Fibroblast of skin of right biceps (primary cell): ENCODE data around the gene PARD3.
A peak's percentile ranks its signal among the peaks of the same experiment; 100 is the strongest.

Experiments
- DNase-seq: peaks from one replicate; pipeline ENCODE4 v3.0.0-alpha.2; 2013

PARD3 gene

DNA sequence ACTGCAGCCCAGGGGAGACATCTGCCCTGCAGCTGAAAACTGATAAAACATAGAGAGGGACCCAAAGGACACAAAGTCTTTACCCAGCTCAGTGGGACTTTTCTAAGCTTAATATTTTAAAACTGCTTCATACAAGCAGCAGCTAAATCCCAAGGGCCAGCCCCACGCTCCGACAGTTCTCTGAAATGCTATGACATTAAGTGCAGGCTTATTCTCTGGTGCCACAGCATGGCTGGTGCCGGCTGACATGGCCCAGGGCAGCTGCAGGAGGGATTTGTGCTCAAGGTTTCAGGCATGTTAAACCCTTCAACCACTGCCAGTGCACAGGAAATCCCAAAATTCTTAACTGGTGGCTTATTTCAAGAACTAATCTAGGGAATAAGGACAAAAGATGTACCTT, 170.9 kb downstream of the PARD3 start:
- DNase-seq: no peak

DNA sequence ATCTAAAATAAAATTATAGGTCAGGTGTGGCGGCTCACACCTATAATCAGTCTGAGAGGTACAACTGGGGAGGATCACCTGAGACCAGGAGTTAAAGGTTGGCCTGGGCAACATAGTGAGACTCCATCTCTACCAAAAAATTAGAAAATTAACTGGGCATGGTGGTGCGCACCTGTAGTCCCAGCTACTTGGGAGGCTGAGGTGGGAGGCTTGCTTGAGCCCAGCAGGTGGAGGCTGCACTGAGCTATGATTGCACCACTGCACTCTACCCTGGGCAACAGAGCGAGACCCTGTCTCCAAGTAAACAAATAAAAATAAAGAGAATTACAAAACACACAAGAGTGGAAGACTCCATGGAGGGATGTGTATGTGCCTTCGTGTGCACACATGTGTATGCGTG, 171.5 kb downstream of the PARD3 start:
- no peak for DNase-seq

DNA sequence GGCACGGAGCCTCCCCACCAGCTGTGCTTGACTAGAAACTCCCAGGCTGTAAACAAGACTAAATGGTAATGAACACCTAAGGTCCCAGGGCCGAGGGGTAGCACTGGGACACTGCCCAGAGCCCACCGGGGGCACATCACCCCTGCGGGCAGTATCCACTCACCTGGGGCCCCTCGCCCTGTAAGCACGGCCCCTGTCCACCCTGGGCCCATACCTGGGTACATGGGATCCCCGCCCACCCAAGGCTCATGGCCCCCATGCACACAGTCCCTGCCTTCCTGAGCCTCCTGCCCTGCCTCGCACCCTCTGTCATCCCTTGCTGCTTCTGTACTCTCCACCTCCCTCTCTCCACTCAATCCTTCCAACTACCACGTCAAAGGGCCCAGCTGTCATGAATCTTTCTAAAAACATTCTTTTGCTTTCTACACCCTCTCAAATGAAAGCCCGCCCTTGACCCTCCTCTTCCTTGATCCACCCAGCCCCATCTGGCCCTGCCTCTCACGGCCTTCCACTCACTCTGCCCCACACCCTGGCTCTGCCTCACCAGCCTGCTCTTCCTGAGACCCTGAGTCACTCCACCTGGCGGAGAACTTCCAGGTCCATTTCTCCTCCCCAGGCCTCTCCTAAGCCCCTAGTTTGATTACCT, 173.1 kb downstream of the PARD3 start:
- DNase-seq: no peak

DNA sequence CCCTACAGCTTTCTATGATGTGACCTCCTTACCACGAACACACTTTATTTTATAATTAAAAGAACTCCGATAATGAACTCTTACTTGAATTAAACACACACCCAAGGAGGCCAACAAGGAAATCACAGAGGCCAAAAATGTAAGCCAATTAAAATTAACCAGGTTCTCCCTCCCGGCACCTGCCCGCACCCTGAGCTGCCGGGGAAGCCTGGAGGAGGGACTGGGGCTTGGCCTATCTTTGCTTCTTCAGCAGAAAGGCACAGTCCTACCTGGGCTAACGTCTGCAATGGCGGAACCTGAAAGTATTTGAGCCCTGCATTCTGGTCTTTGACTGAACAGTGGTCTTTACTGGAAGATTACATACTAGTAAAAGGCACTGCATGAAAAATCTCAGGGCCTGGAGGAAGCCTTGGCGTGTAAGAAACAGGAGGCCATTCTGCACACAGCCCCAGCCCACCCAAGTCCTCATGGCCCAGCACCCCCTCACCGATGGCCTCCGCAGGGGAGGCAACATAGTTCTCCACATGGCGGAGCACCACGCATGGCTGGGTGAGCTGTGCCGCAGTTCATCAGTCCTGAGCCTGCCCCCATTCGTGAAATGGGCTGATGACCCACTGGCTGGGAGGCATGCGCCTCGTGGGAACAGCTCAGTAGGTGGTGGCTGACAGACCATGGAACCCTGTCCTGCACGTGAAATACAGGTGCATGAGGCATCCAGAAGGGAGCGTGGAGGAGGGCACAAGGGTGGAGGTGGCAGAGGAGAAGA, 173.8 kb downstream of the PARD3 start:
- no peak for DNase-seq

DNA sequence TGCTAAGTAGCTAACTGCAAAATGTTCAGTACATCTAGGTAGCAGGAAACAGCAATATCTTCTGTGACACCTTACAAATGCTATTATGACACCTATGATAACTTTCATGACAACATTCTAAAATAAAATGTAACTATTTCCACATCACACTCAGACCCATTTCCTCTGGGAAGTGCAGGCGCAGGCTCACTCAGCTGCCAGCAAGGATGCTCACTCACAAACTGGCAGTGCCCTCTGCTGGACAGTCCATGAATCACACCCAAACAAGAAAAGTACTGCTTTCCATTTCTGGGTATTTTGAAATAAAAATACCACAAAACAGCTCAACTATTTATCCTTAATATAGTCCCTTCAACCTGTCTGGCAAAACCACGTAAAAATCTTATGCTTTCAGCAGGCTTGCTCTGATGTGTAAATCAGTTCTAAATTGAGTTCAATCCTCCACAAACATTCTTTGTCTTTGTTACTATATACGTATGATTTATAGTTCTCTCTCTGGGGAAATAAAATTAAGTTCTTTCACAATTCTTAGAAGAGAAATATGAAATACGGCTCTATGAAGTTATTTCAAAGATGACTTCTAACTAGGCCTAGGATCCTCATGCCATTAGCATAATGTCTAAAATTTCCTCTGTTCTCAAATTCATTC, 176.6 kb downstream of the PARD3 start:
- DNase-seq: peak; percentile 82

DNA sequence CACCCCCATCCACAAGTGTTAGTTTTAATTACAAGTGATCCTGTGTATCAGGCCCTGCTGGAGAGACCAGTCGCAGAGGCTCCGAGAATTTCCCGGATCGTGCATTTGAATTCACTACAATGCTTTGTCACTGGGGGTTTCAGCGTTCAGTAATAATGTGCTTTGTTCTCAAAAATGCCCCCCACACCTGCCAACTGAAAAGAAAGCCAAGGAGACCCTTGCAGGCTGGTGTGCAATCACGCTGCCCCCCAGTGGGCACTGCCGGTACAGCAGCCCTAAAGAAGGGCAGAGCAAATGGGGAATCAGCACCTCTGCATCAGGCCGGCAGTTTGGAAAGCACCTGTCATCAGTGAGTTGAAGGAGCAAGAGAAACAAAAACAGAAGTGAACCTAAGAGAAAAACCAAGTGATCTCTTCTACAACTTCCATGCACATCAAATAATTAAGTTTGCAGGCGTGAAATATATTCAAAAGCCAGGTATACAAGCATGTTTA, 177.6 kb downstream of the PARD3 start:
- peak; percentile 37 for DNase-seq

DNA sequence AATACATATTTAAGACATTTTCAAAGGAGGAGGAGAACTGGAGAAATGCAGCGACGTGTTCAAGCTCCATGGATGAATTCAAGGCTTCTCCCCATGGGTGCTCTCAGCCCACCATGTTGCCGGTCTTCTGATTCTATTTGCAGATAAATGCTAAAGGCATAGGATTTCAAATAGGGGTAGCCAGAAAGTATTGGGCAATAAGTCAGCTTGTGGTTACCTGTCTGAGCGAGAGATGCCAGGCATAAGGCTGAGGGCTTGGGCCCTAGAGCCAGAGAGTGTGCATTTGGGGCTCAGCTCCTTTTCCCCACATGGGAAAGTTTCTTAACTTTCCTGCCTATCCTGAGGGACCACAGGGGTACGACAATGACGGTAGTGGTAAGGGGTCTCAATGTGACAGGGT, 180.0 kb downstream of the PARD3 start:
- no peak for DNase-seq

DNA sequence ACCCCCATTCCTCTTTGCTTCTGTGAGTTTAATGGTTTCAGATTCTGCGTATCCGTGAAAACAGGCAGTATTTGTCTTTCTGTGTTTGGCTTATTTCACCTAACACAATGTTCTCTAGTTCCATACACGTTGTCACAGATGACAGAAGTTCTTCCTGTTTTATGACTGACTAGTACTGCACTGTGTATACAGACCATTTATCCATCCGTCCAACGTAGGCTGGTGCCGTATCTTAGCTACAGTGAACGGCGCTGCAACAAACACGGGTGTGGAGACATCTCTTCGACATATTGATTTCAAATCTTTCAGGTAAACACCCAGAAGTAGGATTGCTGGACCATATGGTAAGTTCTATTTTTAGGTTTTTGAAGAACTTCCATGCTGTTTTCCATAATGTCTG, 181.7 kb downstream of the PARD3 start:
- no peak for DNase-seq

DNA sequence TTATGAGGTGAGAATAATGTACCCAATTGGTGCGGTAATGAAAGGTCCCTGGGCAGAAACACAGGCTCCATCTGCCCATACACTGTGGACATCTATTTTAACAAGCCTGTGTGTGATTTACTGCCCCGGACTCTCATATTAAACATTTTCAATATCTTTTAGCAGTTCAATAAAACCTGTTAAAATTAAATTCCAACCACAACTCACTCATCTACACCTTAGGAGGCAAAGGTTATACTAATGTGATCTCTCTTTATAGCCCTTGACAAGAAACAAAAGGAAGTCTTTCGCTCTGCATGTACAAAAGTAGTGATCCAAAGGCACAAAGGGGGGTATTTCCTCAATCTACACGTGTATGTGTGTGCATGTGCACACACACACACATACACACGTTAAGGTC, 186.0 kb downstream of the PARD3 start:
- DNase-seq: no peak

DNA sequence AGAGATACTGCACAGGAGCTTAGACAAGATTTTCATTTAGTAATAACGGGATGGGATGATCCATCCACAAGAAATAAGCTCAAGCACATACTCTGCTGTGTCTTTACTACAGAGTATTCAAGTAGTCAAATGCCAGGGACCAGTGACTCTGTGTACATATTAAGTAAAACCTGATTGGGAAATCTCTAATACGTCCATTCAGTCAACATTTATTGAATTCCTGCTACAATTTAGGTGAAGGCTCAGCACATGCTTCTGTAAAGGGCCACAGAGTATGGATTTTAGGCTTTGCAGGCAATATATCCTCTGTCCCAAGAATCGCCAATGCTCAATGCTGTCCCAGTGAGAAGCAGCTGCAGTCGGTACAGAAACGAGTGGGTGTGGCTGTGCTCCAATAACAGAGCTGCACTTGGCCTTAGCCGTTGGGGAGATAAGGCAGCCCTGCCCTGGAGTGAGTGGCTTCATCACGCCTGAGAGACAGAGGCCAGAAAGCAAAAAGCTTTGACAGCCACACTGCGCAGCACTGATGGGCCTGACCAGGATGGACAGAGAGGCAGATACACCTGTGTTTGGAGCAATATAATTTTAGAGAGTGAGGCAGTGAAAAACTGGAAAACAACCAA, 186.8 kb downstream of the PARD3 start:
- no peak for DNase-seq

DNA sequence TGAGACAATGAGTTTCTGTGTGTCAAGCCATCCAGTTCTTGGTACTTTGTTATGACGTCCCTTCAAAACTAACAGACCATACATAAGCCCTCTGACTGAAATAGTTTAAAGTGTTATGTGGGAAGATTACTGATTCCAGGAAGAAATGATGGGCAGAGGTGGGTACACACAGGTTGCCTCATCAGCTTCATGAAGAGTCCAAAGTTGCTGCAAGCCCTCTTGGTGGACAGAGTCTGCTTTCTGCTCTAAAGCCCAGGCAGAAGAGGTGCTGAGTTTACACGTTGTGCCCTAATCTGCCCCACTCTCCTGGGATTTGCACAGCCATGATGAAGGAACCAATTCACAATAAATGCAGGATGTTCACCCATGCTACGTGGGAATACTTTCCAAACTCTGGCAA, 187.4 kb downstream of the PARD3 start:
- no peak for DNase-seq

DNA sequence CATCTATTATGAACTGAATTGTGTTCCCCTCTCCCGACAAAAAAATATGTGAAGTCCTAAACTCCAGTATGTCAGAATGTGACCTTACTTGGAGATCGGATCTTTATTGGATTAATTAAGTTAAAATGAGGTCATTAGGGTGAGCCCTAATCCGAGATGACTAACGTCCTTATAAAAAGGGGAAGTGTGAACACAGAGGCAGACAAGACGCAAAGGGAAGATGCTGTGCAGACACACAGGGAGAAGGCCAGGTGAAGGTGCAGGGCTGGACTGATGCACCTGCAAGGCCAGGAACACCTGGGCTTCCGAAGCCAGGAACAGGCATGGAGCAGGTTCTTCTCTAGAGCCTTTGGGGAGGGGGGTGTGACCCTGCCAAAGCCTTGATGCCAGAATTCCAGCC, 187.8 kb downstream of the PARD3 start:
- DNase-seq: no peak

DNA sequence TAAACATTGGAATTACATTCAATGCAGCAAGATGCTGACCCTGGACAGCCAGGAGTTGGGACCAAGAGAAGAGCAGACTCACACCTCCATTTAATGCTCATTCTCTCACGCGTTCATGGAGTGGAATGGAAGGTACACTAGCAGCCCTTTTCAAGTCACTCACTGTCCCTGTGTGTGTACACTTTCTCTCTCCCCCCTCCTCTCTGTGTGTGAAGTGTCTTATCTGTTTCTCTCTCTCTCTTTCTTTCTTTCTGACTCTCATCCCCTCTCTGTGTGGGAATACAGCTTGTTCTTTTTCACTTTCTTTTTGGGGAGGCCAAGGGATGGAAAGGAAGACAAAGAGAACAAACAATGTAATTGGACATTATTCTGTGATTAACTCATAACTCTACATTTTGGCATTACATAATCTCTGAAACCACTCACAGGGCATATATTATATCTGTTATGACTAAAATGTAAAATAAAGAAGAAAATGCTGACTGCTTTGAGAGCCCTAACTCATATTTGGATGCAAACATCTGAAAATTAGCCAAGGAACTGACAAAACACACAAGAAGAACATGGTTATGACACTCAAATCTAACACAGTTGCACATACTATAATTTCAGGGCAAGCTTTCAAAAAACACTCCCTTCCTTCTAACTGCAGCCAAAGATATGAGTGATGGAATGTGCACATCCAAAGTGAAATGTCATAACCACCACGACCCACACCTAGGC, 188.8 kb downstream of the PARD3 start:
- peak; percentile 29 for DNase-seq

DNA sequence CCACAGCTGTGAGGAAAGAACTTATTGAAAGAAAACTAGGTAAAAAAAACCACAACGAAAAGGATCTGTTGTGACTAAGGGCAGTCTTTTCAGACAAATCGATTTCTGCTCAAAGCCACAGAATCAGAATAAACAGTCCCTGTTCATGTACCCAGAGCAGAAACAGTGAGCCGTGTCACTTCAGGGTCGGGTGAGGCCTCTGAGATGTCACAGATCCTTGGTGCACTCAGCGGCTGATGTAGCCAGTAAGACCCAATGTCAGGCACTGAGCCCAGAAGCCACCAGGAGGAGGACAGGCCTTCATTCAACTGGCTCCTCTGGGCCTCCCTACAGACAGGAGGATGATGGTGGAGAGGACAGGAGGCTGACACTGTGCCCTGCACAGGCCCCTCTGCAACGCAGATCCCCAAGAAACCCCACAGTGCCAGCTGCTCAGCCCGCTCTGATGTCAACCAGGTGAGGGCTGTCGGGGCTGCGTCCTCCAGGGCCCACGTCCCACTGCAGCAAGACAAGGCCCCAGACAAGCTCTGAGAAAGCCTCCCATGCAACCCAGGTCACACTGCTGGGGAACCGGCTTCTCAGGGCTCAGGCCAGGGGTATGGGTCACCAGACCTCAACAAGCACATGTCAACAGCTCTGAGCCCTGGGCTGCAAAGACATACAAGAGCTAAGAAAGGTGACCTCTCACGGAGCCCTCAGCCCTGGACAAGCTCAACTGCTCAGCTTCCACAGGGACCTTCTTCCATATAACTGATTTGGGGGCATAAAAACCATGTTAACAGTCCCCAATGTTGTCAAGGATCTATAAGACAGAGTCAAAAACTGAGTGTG, 190.6 kb downstream of the PARD3 start:
- DNase-seq: no peak

DNA sequence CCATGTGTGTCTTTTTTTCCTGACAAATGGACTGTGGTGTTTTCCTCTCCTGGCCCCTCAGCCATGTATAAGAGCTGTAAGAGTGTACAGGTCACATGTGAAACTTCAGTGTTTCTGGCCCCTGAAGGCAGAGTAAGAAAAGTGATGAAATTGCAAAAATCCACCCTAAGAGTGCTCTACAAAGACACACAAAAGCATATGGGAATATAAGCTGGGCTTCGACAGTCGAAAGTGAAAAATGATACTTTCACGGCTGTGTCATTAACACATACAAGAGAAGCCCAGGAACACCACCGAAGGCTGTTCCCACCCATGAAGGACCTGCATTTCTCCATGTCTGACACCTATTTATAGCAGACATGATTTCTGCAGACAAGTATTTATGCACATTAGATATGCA, 192.2 kb downstream of the PARD3 start:
- no peak for DNase-seq

DNA sequence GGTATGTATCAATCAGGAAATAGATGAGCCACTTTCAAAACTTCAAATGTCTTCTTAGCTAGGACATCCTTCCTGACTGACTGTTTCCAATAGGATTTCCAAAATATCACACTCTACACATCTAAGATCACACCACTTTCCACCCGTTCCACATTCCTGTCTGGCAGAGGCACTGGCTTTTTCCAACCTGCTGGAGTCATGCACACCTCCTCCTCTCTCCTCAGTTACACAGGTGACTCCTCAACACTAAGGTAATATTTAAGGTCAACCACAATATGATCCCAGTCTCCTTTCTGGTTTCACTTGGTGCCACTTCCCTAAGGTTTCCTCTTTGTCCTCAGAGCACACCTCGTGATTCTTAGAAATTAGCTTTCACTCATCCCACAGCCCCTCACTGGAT, 196.5 kb downstream of the PARD3 start:
- no peak for DNase-seq

DNA sequence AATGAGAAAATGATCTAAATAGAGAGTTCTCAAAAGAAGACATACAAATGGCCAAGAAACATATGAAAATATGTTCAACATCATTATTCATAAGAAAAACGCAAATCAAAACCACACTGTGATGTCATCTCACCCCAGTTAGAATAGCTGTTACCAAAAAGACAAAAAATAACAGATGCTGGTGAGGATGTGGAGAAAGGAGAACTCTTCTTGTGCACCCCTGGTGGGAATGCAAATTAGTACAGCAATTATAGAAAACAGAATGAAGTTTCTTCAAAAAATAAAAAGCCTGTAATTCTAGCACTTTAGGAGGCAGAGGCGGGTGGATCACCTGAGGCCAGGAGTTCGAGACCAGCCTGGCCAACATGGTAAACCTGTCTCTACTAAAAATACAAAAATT, 199.3 kb downstream of the PARD3 start:
- DNase-seq: peak; percentile 54

DNA sequence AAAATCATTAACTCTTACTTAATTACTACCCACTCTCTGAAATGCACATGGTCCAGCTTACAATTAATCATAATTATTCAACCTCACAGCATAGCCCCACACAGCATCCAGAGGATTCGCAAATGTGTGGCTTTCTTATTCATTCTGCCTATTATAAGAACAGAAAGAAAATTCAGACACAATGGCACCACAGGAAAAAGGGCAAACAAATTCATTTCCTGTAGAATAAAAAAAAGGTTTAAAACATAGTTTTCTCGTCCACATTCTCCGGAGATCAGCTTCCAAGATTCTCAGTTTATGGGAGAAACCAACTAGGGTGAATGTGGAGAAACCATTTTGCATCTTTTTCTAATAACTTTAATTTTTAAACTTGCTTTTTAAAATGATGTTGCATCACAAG, 201.6 kb downstream of the PARD3 start:
- no peak for DNase-seq

DNA sequence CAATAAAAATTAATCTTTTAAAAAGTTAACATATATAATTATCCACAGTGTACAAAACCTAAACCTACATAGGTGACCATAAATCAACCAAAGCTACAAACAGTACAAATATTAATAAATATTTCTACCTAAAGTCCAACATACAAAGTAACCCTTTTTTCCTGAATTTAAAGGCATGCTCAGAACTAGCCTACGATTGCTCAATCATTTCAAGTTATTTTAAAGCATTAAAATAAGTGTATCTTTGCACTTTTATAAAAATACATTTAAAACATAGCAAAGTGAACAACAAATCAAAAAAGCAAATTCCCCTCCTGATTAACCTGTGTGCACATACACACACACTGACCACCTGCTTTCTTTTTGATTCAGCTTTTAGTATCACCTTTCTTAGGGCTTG, 202.2 kb downstream of the PARD3 start:
- DNase-seq: no peak

DNA sequence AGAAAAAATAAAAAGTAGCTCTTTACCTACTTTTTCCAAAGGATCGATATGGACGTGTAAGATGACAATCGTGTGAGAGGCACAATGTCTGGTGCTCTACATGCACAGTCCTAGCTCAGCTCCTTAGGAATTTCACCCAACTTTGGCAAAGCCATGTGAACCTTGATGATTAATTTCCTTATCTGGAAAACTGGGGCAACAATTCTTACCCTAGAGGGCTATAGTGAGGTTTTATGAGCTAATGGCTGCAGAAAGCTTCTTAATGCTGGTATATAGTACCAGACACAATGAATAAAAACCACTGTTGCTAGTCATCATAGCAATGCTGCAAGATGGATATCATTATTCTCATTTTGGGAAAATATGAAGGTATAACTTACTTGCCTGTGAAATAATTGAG, 202.7 kb downstream of the PARD3 start:
- peak; percentile 18 for DNase-seq

DNA sequence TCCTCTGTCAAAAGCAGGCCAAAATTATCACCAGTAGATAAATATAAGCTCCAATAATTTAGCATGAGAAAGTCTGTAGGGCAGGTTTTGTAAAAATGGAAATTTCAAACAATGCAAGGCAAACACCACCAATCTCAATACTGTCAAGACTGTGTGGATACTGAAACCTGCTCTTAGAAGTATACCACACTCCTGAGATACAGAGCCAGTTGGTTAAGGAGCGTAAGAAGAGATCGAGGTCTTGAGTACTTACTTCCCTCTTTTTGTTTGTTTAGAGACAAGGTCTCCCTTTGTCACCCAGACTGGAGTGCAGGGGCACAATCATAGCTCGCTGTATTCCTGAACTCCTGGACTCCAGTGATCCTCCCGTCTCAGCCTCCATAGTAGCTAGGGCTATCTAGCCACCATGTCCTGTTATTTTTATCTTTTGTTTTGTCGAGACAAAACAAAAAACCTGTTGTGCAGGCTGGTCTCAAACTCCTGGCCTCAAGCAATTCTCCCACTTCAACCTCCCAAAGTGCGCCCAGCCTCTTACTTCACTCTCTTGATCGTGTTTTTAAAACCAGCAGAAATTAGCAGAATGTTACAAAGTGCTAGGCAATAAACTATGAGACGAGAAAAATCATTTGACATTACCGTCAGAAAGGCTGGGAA, 205.7 kb downstream of the PARD3 start:
- no peak for DNase-seq

DNA sequence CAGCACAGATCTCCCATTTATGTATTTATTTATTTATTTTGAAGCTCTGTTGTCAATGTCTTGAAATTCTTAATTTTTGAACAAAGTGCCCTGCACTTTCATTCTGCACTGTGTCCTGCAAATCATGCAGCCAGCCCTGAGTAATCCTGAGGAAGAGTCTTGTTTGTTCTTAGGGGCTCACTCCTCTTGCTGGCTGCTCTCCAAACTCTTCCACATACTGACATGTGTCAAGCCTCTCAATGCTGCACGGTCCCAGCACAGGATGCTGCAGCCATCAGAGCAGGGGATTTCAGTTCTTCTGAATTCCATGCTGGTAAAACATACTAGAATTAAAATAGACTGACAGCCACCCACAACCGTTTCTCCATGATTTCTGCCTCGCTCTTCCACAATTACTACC, 207.2 kb downstream of the PARD3 start:
- DNase-seq: peak; percentile 51
